HG02763 (cell line): ENCODE data around the gene ARHGEF3.
A peak's percentile ranks its signal among the peaks of the same experiment; 100 is the strongest.
"Not testable (repeated sequence)": the region's sequence is repeated elsewhere in the genome, so short reads cannot be mapped to it uniquely, and the experiment has no call there.

Source experiments
- ATAC-seq: cut with Tn5 transposase; IDR thresholded peaks from one replicate; pipeline ENCODE4 v1.9.1; 2021; ENCODE audit warnings: mild to moderate bottlenecking, moderate library complexity; ENCODE audit not compliant: unreplicated experiment

ARHGEF3 gene

DNA sequence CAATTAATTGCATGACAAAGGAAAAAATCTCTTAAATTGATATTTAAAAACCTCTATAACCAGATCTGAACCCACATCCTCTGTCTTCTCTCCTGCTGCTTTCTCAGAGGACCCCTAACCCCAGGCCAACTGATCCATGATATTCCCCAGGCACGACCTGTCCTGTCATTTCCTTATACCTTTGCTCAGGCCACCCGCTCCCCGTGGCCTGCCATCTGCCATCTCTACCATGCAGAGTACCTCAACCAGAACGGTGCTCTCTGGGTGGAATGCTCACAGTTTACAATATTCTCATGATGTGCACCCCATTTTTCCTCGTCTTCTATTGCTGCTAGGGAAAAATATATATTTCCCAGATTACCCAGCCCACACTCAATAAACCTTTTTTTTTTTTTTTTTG is 57.7 kb downstream of the ARHGEF3 start:
- ATAC-seq: no peak

- no peak for ATAC-seq
Measured at GRCh38 chr3:56742887-56743286, 58.9 kb downstream of the ARHGEF3 start.

- no peak for ATAC-seq
Measured at GRCh38 chr3:56739036-56739435, 62.7 kb downstream of the ARHGEF3 start.

DNA sequence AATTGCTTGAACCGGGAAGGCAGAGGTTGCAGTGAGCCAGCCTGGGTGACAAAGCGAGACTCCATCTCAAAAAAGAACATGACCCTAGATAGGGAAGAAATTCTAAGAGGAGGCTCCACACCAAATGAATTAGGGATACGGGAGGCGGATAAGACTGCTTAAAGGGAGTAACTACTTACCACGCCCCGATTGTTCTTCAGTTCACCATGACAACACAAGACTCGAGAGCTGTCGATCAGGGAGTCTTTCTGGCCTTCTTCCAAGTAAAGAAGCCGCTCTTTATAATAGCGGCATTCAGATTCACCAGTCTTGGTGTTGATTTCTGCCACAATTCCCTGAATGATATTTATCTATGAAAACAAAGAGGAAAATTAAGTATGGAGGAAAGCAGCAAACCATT is 64.7 kb downstream of the ARHGEF3 start:
- ATAC-seq: no peak

DNA sequence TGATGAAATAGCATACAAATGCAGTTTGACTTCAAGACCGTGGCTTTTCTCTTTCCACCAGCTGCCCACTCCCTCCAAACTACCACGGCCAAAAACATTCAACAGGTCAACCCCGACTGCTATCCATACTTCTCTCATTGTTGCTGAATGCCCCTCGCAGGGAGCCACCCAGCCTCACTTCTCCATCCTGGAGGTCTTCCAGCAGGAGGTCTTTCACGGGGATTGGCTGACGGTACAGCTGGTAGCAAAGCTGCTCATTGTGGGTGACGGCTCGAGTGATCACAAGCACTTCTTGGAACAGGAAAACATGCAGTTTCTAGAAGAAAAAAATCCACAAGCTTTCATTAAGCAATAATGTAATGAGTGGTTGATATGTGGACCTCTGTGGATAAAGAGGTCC is 69.6 kb downstream of the ARHGEF3 start:
- ATAC-seq: no peak

DNA sequence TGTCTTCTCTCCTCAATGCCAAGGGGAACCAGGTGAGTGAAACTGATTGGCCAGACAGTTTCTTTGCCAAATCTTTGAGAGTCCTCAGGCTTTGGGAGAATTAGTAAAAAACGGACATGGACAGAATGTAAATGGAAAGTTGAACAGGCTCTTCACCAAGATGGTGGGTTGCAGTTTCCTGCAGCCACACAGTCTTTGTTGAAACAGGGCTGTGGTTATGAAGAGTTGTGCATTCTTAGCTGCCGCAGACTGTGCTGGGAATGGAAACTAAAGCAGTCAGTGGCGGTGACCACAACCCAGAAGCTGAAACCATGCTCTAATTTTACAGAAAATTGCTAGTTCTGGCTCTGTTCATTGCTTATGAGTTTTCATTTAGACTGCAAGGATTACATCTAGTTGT is 76.6 kb downstream of the ARHGEF3 start:
- peak; percentile 96 for ATAC-seq

DNA sequence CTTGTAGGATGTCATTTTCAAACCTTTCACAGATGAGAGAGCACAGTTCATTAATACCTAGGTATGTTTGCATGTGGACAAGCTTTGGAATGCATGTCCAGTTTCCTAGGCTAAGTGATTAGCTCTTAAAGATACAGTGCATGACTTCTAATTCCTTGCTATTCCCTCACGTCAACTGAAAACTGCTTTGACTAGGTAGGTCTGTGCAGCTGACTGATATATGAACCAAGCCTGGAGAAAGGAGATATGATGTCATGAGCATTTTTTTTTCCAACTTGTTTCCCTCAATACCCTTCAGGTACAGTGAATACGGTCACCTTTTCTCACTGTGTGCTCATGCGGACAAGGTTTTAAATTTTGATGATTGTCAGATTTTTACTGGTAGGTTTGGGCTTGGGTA is 77.1 kb downstream of the ARHGEF3 start:
- ATAC-seq: no peak

GRCh38 chr3:56720849-56721248 is 80.9 kb downstream of the ARHGEF3 start:
- ATAC-seq: no peak

GRCh38 chr3:56718809-56719208 is 82.9 kb downstream of the ARHGEF3 start:
- not testable (repeated sequence) for ATAC-seq

GRCh38 chr3:56711344-56711743 is 90.4 kb downstream of the ARHGEF3 start:
- ATAC-seq: no peak

DNA sequence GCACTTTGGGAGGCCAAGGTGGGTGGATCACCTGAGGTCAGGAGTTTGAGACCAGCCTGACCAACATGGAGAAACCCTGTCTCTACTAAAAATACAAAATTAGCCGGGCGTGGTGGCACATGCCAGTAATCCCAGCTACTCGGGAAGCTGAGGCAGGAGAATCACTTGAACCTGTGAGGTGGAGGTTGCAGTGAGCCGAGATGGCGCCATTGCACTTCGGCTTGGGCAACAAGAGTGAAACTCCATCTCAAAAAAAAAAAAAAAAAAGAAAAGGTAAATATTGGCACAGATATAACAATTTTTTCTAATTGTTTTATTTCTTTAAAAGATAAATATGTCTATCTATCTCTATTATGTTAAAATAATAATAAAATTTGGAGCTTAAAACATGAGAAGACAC is 94.3 kb downstream of the ARHGEF3 start:
- not testable (repeated sequence) for ATAC-seq

GRCh38 chr3:56706629-56707028 is 95.1 kb downstream of the ARHGEF3 start:
- no peak for ATAC-seq

DNA sequence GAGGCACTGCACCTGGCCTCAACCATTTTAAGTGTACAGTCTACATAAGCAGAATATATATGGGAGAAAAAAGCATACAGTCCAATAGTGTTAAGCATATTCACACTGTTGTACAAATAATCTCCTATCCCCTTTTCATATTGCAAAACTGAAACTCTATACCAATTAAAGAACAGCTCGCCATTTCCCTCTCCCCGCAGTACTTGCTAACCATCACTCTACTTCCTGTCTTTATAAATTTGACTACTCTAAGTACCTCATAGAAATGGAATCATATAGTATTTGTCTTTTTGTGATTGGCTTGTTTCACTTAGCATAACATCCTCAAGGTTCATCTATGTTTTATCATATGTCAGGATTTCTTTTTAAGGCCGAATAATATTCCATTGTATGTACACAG is 97.0 kb downstream of the ARHGEF3 start:
- no peak for ATAC-seq

GRCh38 chr3:56702490-56703315 is 99.0 kb downstream of the ARHGEF3 start:
- ATAC-seq: no peak

DNA sequence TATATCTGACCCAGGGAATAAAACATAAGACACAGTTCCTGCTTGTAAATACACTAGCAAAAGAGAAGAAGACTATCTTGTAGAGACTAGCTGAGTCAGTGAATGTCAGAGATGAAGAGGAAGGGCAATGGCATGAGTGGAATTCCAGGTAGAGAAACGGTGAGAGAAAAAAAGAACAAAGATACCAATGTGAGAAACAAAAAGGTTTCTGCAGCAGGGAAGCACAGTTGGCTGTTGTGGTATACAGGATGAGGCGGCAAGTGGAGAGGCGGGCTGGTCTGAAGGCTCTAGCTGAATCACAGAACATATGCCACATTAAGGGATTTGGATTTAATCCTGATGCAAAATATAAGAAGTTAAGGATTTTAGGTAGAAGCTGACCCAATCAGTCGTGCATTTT is 101.6 kb downstream of the ARHGEF3 start:
- no peak for ATAC-seq

GRCh38 chr3:56694867-56695683 is 106.7 kb downstream of the ARHGEF3 start:
- ATAC-seq: no peak

GRCh38 chr3:56693750-56694149 is 108.0 kb downstream of the ARHGEF3 start:
- ATAC-seq: no peak

DNA sequence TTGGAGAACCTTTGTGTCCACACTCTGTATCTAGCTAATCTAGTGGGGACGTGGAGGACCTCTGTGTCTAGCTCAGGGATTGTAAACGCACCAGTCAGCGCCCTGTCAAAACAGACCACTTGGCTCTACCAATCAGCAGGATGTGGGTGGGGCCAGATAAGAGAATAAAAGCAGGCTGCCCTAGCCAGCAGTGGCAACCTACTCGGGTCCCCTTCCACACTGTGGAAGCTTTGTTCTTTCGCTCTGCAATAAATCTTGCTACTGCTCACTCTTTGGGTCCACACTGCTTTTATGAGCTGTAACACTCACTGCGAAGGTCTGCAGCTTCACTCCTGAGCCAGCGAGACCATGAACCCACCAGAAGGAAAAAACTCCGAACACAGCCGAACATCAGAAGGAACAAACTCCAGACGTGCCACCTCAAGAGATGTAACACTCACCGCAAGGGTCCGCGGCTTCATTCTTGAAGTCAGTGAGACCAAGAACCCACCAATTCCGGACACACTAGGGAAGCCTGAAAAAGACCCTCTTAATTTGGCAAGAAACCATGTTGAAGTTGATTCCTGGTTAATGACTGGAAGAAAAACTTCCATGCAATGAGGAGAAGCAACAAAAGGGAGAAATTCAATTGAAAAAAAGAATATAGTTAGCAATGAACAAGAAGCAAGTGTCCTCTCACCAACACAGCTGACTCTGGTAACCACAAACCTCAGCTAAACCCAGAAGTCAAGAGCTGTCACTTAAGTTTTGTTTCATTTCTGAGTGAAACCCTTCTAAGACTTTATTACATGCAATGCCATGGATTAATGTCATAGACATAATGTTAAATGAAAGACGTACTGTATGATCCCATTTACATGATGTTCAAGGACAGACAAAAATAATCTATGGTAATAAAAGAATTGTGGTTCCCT is 109.0 kb downstream of the ARHGEF3 start:
- peak; percentile 78 for ATAC-seq

GRCh38 chr3:56692001-56692365 is 109.8 kb downstream of the ARHGEF3 start:
- ATAC-seq: not testable (repeated sequence)

DNA sequence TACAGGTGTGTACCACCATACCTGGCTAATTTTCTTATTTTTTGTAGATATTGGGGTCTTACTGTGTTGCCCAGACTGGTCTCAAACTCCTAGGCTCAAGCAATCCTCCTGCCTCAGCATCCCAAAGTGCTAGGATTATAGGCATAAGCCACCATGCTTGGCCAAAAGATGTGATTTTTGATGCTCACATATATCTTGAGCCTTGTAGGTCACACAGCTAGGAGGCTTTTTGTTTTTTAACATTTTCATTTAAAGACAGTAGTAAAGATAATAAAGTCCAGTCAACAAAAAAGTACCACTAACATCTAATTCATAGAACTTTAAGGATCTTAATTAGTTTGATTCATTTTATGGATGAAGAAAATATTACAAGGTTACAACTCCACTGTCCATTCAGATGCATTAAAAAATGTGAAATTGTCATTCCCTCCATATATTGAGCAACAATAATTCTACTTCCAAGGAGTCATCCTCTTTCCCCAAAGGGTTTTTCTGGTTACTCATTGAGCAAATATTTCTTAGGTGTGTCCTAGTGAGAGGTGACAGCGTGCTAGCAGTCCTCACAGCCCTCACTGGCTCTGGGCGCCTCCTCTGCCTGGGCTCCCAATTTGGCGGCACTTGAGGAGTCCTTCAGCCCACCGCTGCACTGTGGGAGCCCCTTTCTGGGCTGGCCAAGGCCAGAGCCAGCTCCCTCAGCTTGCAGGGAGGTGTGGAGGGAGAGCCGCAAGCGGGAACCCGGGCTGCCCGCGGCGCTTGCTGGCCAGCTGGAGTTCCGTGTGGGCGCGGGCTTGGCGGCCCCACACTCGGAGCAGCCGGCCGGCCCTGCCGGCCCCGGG is 110.4 kb downstream of the ARHGEF3 start:
- no peak for ATAC-seq
